Gastroesophageal sphincter (tissue), 4 donors: ENCODE data around the gene LUC7L. TPM values are rescaled to one million over a fixed set of nuclear protein-coding genes. Genes with fewer than 3 reads are reported as not detected.

ENCODE experiments used
- ATAC-seq: fragments of 150-250 bp; one replicate; pipeline ENCODE4 v1.9.1; 2016; ENCODE audit warnings: mild to moderate bottlenecking, moderate library complexity
- H3K27ac ChIP-seq, 4 donors: fragments of 200-600 bp; sonication (generic) in 3 of 4; 1 replicate in 3 of 4; 2 replicates in 1 of 4; pipeline ENCODE4 v1.5.1; 2016 to 2019
- H3K27me3 ChIP-seq: fragments of 200-600 bp; sonication (generic); one replicate; pipeline ENCODE4 v1.5.1; 2019
- H3K36me3 ChIP-seq, 2 donors: fragments of 200-600 bp; sonication (generic); one replicate each; pipeline ENCODE4 v1.5.1; 2019; ENCODE audit warnings: control low read depth in 1 of 2
- H3K4me1 ChIP-seq, 3 donors: fragments of 200-600 bp; sonication (generic); 1 replicate in 2 of 3; 2 replicates in 1 of 3; pipeline ENCODE4 v1.5.1; 2016 to 2019; ENCODE audit warnings: control low read depth in 2 of 3
- H3K4me3 ChIP-seq, 2 donors: fragments of 200-600 bp; sonication (generic); one replicate each; pipeline ENCODE4 v1.5.1; 2019; ENCODE audit warnings: mild to moderate bottlenecking in 1 of 2, moderate library complexity in 1 of 2
- H3K9me3 ChIP-seq, 3 donors: fragments of 200-600 bp; sonication (generic); one replicate each; pipeline ENCODE4 v1.5.1; 2017 to 2019; ENCODE audit warnings: control low read depth in 2 of 3
- CTCF ChIP-seq, 4 experiments: fragments of 200-600 bp in 2 of 4; fragments of 450-650 bp in 2 of 4; sonication (generic) in 1 of 4; IDR thresholded peaks; one replicate each; pipeline ENCODE4 v1.5.1; 2017 to 2019; ENCODE audit warnings: antibody characterized with exemption in 4 of 4, mild to moderate bottlenecking in 2 of 4, moderate library complexity in 2 of 4
- EP300 ChIP-seq: sonication (generic); formaldehyde crosslinking; IDR thresholded peaks from one replicate; pipeline ENCODE4 v1.6.1; 2017; ENCODE audit warnings: antibody characterized with exemption, mild to moderate bottlenecking
- POLR2A ChIP-seq, 2 donors: fragments of 450-650 bp; IDR thresholded peaks; one replicate each; pipeline ENCODE4 v1.6.1; 2017; ENCODE audit warnings: antibody characterized with exemption in 2 of 2, mild to moderate bottlenecking in 2 of 2, moderate library complexity in 1 of 2
- POLR2AphosphoS5 ChIP-seq: sonication (generic); formaldehyde crosslinking; IDR thresholded peaks from one replicate; pipeline ENCODE4 v1.6.1; 2017; ENCODE audit warnings: antibody characterized with exemption
- WGBS, 2 donors: methylation state at CpG; one replicate each; pipeline ENCODE4 v1.1.5; 2018; ENCODE audit warnings: low coverage in 1 of 2; 5-methylcytosine and 5-hydroxymethylcytosine counted together
- total RNA-seq, 4 donors: library from RNA; depleted of rRNA; stranded (reverse); fragments of >200 nt; gene quantifications; one replicate each; pipeline ENCODE4 v1.1.0, GENCODE V29; 2016

LUC7L gene
- total RNA-seq, 4 donors from 2014 or later: 34.7 to 112 (median 59.6) TPM

- ATAC-seq: no peak
- peaks cover 0 to 99% of the 10 kb centered on the region in 2 donors for H3K36me3 ChIP-seq
- TF ChIP-seq POLR2AphosphoS5 (no peak), EP300 (no peak), CTCF (IDR thresholded peaks at IDR 0.05) (no peak), POLR2A (IDR thresholded peaks at IDR 0.05) (no peak)
- H3K4me3 ChIP-seq: no peak overlapping the region
- H3K4me1 ChIP-seq: no peaks in the 10 kb centered on the region
- H3K9me3 ChIP-seq: no peaks in the 10 kb centered on the region
- H3K27me3 ChIP-seq: no peaks in the 10 kb centered on the region
- WGBS, 2 donors: 52 to 83% methylated on average over 1 to 2 of the region's 5 CpGs
- H3K27ac ChIP-seq: no peak overlapping the region
These were observed 28.9 kb downstream of the LUC7L start for GRCh38 chr16:200388-200787.

- Histone ChIP-seq H3K27me3 (no peaks in the 10 kb centered on the region), H3K27ac (no peak overlapping the region), H3K4me1 (no peaks in the 10 kb centered on the region), H3K36me3 (peaks cover 0 to 100% of the 10 kb centered on the region in 2 donors), H3K9me3 (no peaks in the 10 kb centered on the region), H3K4me3 (no peak overlapping the region)
- TF ChIP-seq EP300 (no peak), CTCF (IDR thresholded peaks at IDR 0.05) (no peak), POLR2A (IDR thresholded peaks at IDR 0.05) (no peak), POLR2AphosphoS5 (no peak)
- no peak for ATAC-seq
- WGBS, 2 donors: 98 to 100% methylated on average over 4 to 6 of the region's 6 CpGs
These were observed 34.7 kb downstream of the LUC7L start for GRCh38 chr16:194516-194915.

- WGBS, 2 donors: 84 to 94% methylated on average over 7 of the region's 15 CpGs
- ATAC-seq: no peak
- H3K4me1 ChIP-seq: no peaks in the 10 kb centered on the region
- no peak overlapping the region for H3K4me3 ChIP-seq
- H3K36me3 ChIP-seq: peaks cover 0 to 100% of the 10 kb centered on the region in 2 donors
- H3K27me3 ChIP-seq: no peaks in the 10 kb centered on the region
- no peak overlapping the region for H3K27ac ChIP-seq
- H3K9me3 ChIP-seq: no peaks in the 10 kb centered on the region
- TF ChIP-seq EP300: no peak
- TF ChIP-seq POLR2AphosphoS5: no peak
- TF ChIP-seq POLR2A (IDR thresholded peaks at IDR 0.05): no peak
- no peak for TF ChIP-seq CTCF (IDR thresholded peaks at IDR 0.05)
These were observed 35.8 kb downstream of the LUC7L start for GRCh38 chr16:193441-193840.

GRCh38 chr16:192686-193085 lies 36.6 kb downstream of the LUC7L start:
- Histone ChIP-seq H3K36me3 (peaks cover 0 to 99% of the 10 kb centered on the region in 2 donors), H3K9me3 (no peaks in the 10 kb centered on the region), H3K27me3 (no peaks in the 10 kb centered on the region), H3K27ac (no peak overlapping the region), H3K4me1 (no peaks in the 10 kb centered on the region), H3K4me3 (no peak overlapping the region)
- 83 to 92% methylated on average over 1 to 6 of the region's 11 CpGs for WGBS, 2 donors
- no peak for TF ChIP-seq POLR2AphosphoS5
- no peak for TF ChIP-seq POLR2A (IDR thresholded peaks at IDR 0.05)
- TF ChIP-seq CTCF (IDR thresholded peaks at IDR 0.05): no peak
- TF ChIP-seq EP300: no peak
- ATAC-seq: no peak

GRCh38 chr16:191831-192230 lies 37.4 kb downstream of the LUC7L start:
- TF ChIP-seq CTCF (IDR thresholded peaks at IDR 0.05) (no peak), POLR2AphosphoS5 (no peak), EP300 (no peak), POLR2A (IDR thresholded peaks at IDR 0.05) (no peak)
- Histone ChIP-seq H3K36me3 (peaks cover 0 to 97% of the 10 kb centered on the region in 2 donors), H3K4me1 (no peaks in the 10 kb centered on the region), H3K27ac (no peak overlapping the region), H3K27me3 (no peaks in the 10 kb centered on the region), H3K9me3 (no peaks in the 10 kb centered on the region), H3K4me3 (no peak overlapping the region)
- 87% methylated on average over 3 of the region's 4 CpGs; no CpG with 5 or more reads in 1 of the 2 donors for WGBS, 2 donors
- ATAC-seq: no peak
